ENCODE measurements around the gene ARHGAP31. TPM values are rescaled to one million over a fixed set of nuclear protein-coding genes. Genes with fewer than 3 reads are reported as not detected.

The ARHGAP31 gene
- total RNA-seq, 3 donors from 2014 or later (not counting 1 experiment from before 2014, with no cell fraction given): 4.1 to 8.4 (median 8.4) TPM

- Mint-ChIP-seq H3K36me3 (no peaks in the 10 kb centered on the region), H3K4me3 (no peak overlapping the region), H3K27ac (no peak overlapping the region), H3K4me1 (no peaks in the 10 kb centered on the region), H3K9me3 (no peaks in the 10 kb centered on the region), H3K27me3 (ENCODE audit: low read depth in 2 of 2) (peaks cover 7 to 18% of the 10 kb centered on the region in 2 donors)
- whole genome bisulfite sequencing (ENCODE audit: insufficient coverage): 91% methylated on average over 2 of the region's 2 CpGs
- no peak overlapping the region for H3K27ac ChIP-seq (ENCODE audit: low read length)
- ATAC-seq (no peak), DNase-seq (no peak)
- no peak for TF ChIP-seq CTCF (IDR thresholded peaks at IDR 0.05)
- no peaks in the 10 kb centered on the region for H3K36me3 ChIP-seq (ENCODE audit: control insufficient read depth, insufficient read depth, low read length)
- no peak overlapping the region for H3K4me3 ChIP-seq (ENCODE audit: low read length)
- no peaks in the 10 kb centered on the region for H3K27me3 ChIP-seq (ENCODE audit: control insufficient read depth, insufficient read depth, low read length)
- no peaks in the 10 kb centered on the region for H3K9me3 ChIP-seq (ENCODE audit: control insufficient read depth, insufficient read depth, low read length)
- H3K4me1 ChIP-seq (ENCODE audit: control insufficient read depth, insufficient read depth, low read length): no peaks in the 10 kb centered on the region
- intact Hi-C loops (cut with micrococcal nuclease): no loop called here
Observed at GRCh38 chr3:119257111-119257510, 37.1 kb upstream of the ARHGAP31 start.

- Histone ChIP-seq H3K4me3 (ENCODE audit: low read length) (no peak overlapping the region), H3K27ac (ENCODE audit: low read length) (no peak overlapping the region), H3K9me3 (ENCODE audit: control insufficient read depth, insufficient read depth, low read length) (no peaks in the 10 kb centered on the region), H3K36me3 (ENCODE audit: control insufficient read depth, insufficient read depth, low read length) (no peaks in the 10 kb centered on the region), H3K27me3 (ENCODE audit: control insufficient read depth, insufficient read depth, low read length) (no peaks in the 10 kb centered on the region), H3K4me1 (ENCODE audit: control insufficient read depth, insufficient read depth, low read length) (no peaks in the 10 kb centered on the region)
- intact Hi-C loops (cut with micrococcal nuclease): no loop called here
- Mint-ChIP-seq H3K27ac (no peak overlapping the region), H3K4me3 (no peak overlapping the region), H3K4me1 (no peaks in the 10 kb centered on the region), H3K36me3 (no peaks in the 10 kb centered on the region), H3K27me3 (ENCODE audit: low read depth in 2 of 2) (peaks cover 7 to 18% of the 10 kb centered on the region in 2 donors), H3K9me3 (no peaks in the 10 kb centered on the region)
- no peak for TF ChIP-seq CTCF (IDR thresholded peaks at IDR 0.05)
- no peak for ATAC-seq
- WGBS (ENCODE audit: insufficient coverage): 91% methylated on average over 7 of the region's 8 CpGs
- no peak for DNase-seq
Observed at GRCh38 chr3:119257654-119258410, 36.4 kb upstream of the ARHGAP31 start.

DNA sequence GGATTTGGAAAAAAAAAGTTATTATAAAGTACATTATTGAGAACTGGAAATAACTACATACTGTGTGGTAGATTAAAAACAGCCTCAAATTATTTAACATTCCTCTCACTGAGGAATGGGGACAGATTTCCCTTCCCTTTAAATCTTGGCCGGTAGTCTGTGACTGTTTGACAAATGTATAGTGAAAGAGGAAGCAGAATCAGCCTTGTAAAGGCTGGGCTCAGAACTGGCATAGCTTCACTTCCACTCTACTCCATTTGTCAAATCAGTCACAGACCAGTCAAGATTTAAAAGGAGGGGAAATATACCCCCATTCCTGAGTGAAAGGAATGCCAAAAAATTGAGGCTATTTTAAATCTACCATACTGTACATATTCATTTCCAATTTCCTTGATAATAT lies 35.3 kb upstream of the ARHGAP31 start:
- Histone ChIP-seq H3K36me3 (ENCODE audit: control insufficient read depth, insufficient read depth, low read length) (no peaks in the 10 kb centered on the region), H3K4me1 (ENCODE audit: control insufficient read depth, insufficient read depth, low read length) (no peaks in the 10 kb centered on the region), H3K27me3 (ENCODE audit: control insufficient read depth, insufficient read depth, low read length) (no peaks in the 10 kb centered on the region), H3K4me3 (ENCODE audit: low read length) (no peak overlapping the region), H3K9me3 (ENCODE audit: control insufficient read depth, insufficient read depth, low read length) (no peaks in the 10 kb centered on the region), H3K27ac (ENCODE audit: low read length) (no peak overlapping the region)
- H3K36me3 Mint-ChIP-seq: no peaks in the 10 kb centered on the region
- H3K4me1 Mint-ChIP-seq: no peaks in the 10 kb centered on the region
- no peak for TF ChIP-seq CTCF (IDR thresholded peaks at IDR 0.05)
- WGBS (ENCODE audit: insufficient coverage): no CpG with 5 or more reads among the region's 1 CpG
- ATAC-seq (no peak), DNase-seq (no peak)
- no peak overlapping the region for H3K4me3 Mint-ChIP-seq
- intact Hi-C loops (cut with micrococcal nuclease): no loop called here
- H3K27ac Mint-ChIP-seq: no peak overlapping the region
- peaks cover 11 to 24% of the 10 kb centered on the region in 2 donors for H3K27me3 Mint-ChIP-seq (ENCODE audit: low read depth in 2 of 2)
- no peaks in the 10 kb centered on the region for H3K9me3 Mint-ChIP-seq

DNA sequence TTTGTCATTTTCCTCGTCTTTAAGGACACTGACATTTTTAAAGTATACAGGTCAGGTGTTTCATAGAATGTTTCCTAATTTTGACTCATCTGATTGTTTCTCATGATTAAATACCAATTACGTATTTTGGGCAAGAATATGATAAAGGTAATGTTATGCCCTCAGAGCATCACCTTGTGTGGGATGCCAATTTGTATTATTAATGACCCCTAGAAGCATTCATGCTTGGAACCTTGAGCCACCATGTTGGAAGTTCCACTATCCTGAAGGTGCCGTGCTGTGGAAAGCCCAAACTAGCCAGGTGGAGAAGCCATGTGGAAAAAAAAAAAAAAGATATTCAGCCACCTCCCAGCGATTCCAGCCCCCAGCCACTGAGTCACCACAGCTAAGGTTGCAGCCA lies 34.4 kb upstream of the ARHGAP31 start:
- no peaks in the 10 kb centered on the region for H3K27me3 ChIP-seq (ENCODE audit: control insufficient read depth, insufficient read depth, low read length)
- WGBS (ENCODE audit: insufficient coverage): 100% methylated on average over 3 of the region's 4 CpGs
- no peak overlapping the region for H3K4me3 ChIP-seq (ENCODE audit: low read length)
- intact Hi-C loops (cut with micrococcal nuclease): no loop called here
- Mint-ChIP-seq H3K4me1 (no peaks in the 10 kb centered on the region), H3K27me3 (ENCODE audit: low read depth in 2 of 2) (peaks cover 14 to 28% of the 10 kb centered on the region in 2 donors), H3K4me3 (no peak overlapping the region), H3K9me3 (no peaks in the 10 kb centered on the region), H3K36me3 (no peaks in the 10 kb centered on the region), H3K27ac (no peak overlapping the region)
- no peaks in the 10 kb centered on the region for H3K4me1 ChIP-seq (ENCODE audit: control insufficient read depth, insufficient read depth, low read length)
- DNase-seq (no peak), ATAC-seq (no peak)
- no peaks in the 10 kb centered on the region for H3K36me3 ChIP-seq (ENCODE audit: control insufficient read depth, insufficient read depth, low read length)
- H3K27ac ChIP-seq (ENCODE audit: low read length): no peak overlapping the region
- TF ChIP-seq CTCF (IDR thresholded peaks at IDR 0.05): no peak
- H3K9me3 ChIP-seq (ENCODE audit: control insufficient read depth, insufficient read depth, low read length): no peaks in the 10 kb centered on the region

All from natural killer cell (primary cell).